H9 (cell line): ENCODE results near the gene SLA2. TPM values are rescaled to one million over a fixed set of nuclear protein-coding genes. Genes with fewer than 3 reads are reported as not detected.

Source experiments
- DNase-seq: peaks from one replicate; pipeline ENCODE4 v3.0.0-alpha.2; 2017
- H2AFZ ChIP-seq: one replicate; pipeline ENCODE4 v1.6.1; 2013; ENCODE audit warnings: mild to moderate bottlenecking, low read length, control low read depth, moderate library complexity
- H2AK5ac ChIP-seq: 2 replicates; pipeline ENCODE4 v1.6.1; 2013; ENCODE audit warnings: low read length, control low read depth, mixed read lengths; ENCODE audit not compliant: insufficient read length
- H2BK120ac ChIP-seq: one replicate; pipeline ENCODE4 v1.6.1; 2013; ENCODE audit warnings: low read depth, mild to moderate bottlenecking, low read length, control low read depth, inconsistent platforms; ENCODE audit not compliant: poor library complexity, severe bottlenecking
- H2BK12ac ChIP-seq: 2 replicates; pipeline ENCODE4 v1.6.1; 2013; ENCODE audit warnings: low read length, control low read depth, mixed read lengths, low read depth; ENCODE audit not compliant: insufficient read length
- H2BK15ac ChIP-seq: 2 replicates; pipeline ENCODE4 v1.6.1; 2013; ENCODE audit warnings: low read depth, low read length, control low read depth
- H2BK20ac ChIP-seq: one replicate; pipeline ENCODE4 v1.6.1; 2013; ENCODE audit warnings: low read depth, mild to moderate bottlenecking, low read length, control low read depth, inconsistent platforms; ENCODE audit not compliant: poor library complexity, severe bottlenecking
- H2BK5ac ChIP-seq: 2 replicates; pipeline ENCODE4 v1.6.1; 2013; ENCODE audit warnings: low read length, control low read depth, mixed read lengths; ENCODE audit not compliant: insufficient read length
- H3K14ac ChIP-seq: 2 replicates; pipeline ENCODE4 v1.6.1; 2013; ENCODE audit warnings: low read length, control low read depth; ENCODE audit not compliant: insufficient read depth
- H3K18ac ChIP-seq: 2 replicates; pipeline ENCODE4 v1.6.1; 2013; ENCODE audit warnings: low read depth, mild to moderate bottlenecking, mixed read lengths, low read length, control low read depth; ENCODE audit not compliant: insufficient read length
- H3K23ac ChIP-seq: 2 replicates; pipeline ENCODE4 v1.6.1; 2013; ENCODE audit warnings: low read length, control low read depth, mixed read lengths, low read depth; ENCODE audit not compliant: insufficient read length
- H3K23me2 ChIP-seq: 2 replicates; pipeline ENCODE4 v1.6.1; 2013; ENCODE audit warnings: low read depth, mild to moderate bottlenecking, mixed read lengths, low read length, control low read depth; ENCODE audit not compliant: insufficient read length, poor library complexity, severe bottlenecking
- H3K27ac ChIP-seq: 2 replicates; pipeline ENCODE4 v1.5.1; 2013; ENCODE audit warnings: low read length, control low read depth, mixed read lengths, low read depth; ENCODE audit not compliant: insufficient read length
- H3K27me3 ChIP-seq: 2 replicates; pipeline ENCODE4 v1.6.1; 2013; ENCODE audit warnings: low read length, control low read depth, inconsistent platforms; ENCODE audit not compliant: insufficient read depth
- H3K4ac ChIP-seq: 2 replicates; pipeline ENCODE4 v1.6.1; 2013; ENCODE audit warnings: low read depth, mild to moderate bottlenecking, control low read depth, inconsistent platforms, low read length, moderate library complexity
- H3K4me1 ChIP-seq: 2 replicates; pipeline ENCODE4 v1.6.1; 2013; ENCODE audit warnings: low read length, control low read depth, inconsistent platforms; ENCODE audit not compliant: insufficient read depth
- H3K4me2 ChIP-seq: 2 replicates; pipeline ENCODE4 v1.6.1; 2013; ENCODE audit warnings: low read length, control low read depth, mixed read lengths; ENCODE audit not compliant: insufficient read length, insufficient read depth
- H3K56ac ChIP-seq: 2 replicates; pipeline ENCODE4 v1.6.1; 2013; ENCODE audit warnings: low read depth, mild to moderate bottlenecking, mixed read lengths, low read length, control low read depth; ENCODE audit not compliant: insufficient read length
- H3K79me1 ChIP-seq: 2 replicates; pipeline ENCODE4 v1.6.1; 2013; ENCODE audit warnings: low read depth, mild to moderate bottlenecking, moderate library complexity, low read length, control low read depth, inconsistent platforms; ENCODE audit not compliant: insufficient read depth, poor library complexity, severe bottlenecking
- H3K79me2 ChIP-seq: 2 replicates; pipeline ENCODE4 v1.6.1; 2013; ENCODE audit warnings: low read length, control low read depth, inconsistent platforms; ENCODE audit not compliant: insufficient read depth
- H3K9ac ChIP-seq: 2 replicates; pipeline ENCODE4 v1.6.1; 2013; ENCODE audit warnings: low read length, control low read depth, mixed read lengths; ENCODE audit not compliant: insufficient read length; ENCODE audit errors: extremely low read depth
- H3K9me3 ChIP-seq: one replicate; pipeline ENCODE4 v1.6.1; 2013; ENCODE audit warnings: low read depth, low read length, inconsistent platforms; ENCODE audit not compliant: control insufficient read depth
- H3T11ph ChIP-seq: one replicate; pipeline ENCODE4 v1.6.1; 2013; ENCODE audit warnings: mild to moderate bottlenecking, low read length, control low read depth, inconsistent platforms
- H4K20me1 ChIP-seq: one replicate; pipeline ENCODE4 v1.6.1; 2013; ENCODE audit not compliant: control insufficient read depth, insufficient read length, insufficient read depth
- H4K5ac ChIP-seq: 2 replicates; pipeline ENCODE4 v1.6.1; 2013; ENCODE audit warnings: low read depth, mild to moderate bottlenecking, mixed read lengths, low read length, control low read depth; ENCODE audit not compliant: insufficient read length
- H4K8ac ChIP-seq: replicated peaks from 2 replicates; pipeline ENCODE4 v1.6.1; 2013; ENCODE audit warnings: low read length, control low read depth, mixed read lengths, low read depth; ENCODE audit not compliant: insufficient read length
- H4K91ac ChIP-seq: 2 replicates; pipeline ENCODE4 v1.6.1; 2013; ENCODE audit warnings: low read depth, mild to moderate bottlenecking, moderate library complexity, mixed read lengths, low read length, control low read depth; ENCODE audit not compliant: insufficient read length
- H3K27ac Mint-ChIP-seq, 3 experiments: 2 replicates in 2 of 3; 3 replicates in 1 of 3; pipeline ENCODE4 v1.8.0; 2020 to 2021; ENCODE audit warnings: mixed read lengths in 3 of 3, mild to moderate bottlenecking in 1 of 3, moderate library complexity in 1 of 3
- H3K27me3 Mint-ChIP-seq: 2 replicates; pipeline ENCODE4 v1.8.0; 2021; ENCODE audit warnings: low read depth, mild to moderate bottlenecking, moderate library complexity, mixed read lengths
- H3K36me3 Mint-ChIP-seq, 3 experiments: 2 replicates in 2 of 3; 3 replicates in 1 of 3; pipeline ENCODE4 v1.8.0; 2020 to 2021; ENCODE audit warnings: low read depth in 3 of 3, mixed read lengths in 3 of 3; ENCODE audit not compliant: insufficient read depth in 1 of 3
- H3K4me1 Mint-ChIP-seq, 2 experiments: 2 replicates each; pipeline ENCODE4 v1.8.0; 2020; ENCODE audit warnings: mixed read lengths in 2 of 2
- H3K4me3 Mint-ChIP-seq, 2 experiments: 2 replicates in 1 of 2; 3 replicates in 1 of 2; pipeline ENCODE4 v1.8.0; 2020 to 2021; ENCODE audit warnings: mild to moderate bottlenecking in 2 of 2, mixed read lengths in 2 of 2, moderate library complexity in 1 of 2
- H3K9me3 Mint-ChIP-seq, 2 experiments: 2 replicates in 1 of 2; 3 replicates in 1 of 2; pipeline ENCODE4 v1.8.0; 2020; ENCODE audit warnings: mild to moderate bottlenecking in 2 of 2, mixed read lengths in 2 of 2, moderate library complexity in 1 of 2
- CTCF ChIP-seq: fragments of 200-600 bp; sonication (generic); conservative IDR thresholded peaks from 3 replicates; pipeline ENCODE4 v1.8.0; 2021; ENCODE audit warnings: antibody characterized with exemption, mild to moderate bottlenecking
- WGBS: extraction: QIAGEN DNeasy Blood & Tissue Kit; methylation state at CpG from one replicate; pipeline ENCODE4 v1.1.7; 2013; ENCODE audit warnings: missing lambda C conversion rate, low lambda C conversion rate, mixed read lengths; ENCODE audit not compliant: insufficient read length; ENCODE audit errors: extremely low coverage; 5-methylcytosine and 5-hydroxymethylcytosine counted together
- total RNA-seq: library from RNA; stranded (reverse); gene quantifications from 2 replicates; pipeline ENCODE4 v1.2.1, GENCODE V29; 2021

Gene SLA2
- total RNA-seq, 1 experiment from 2014 or later, result 0.20 TPM

GRCh38 chr20:36573103-36573797 is 72.7 kb downstream of the SLA2 start, which contains the start of gene TGIF2:
Gene TGIF2, plus strand, starts transcription at chr20:36573597. Its CDS starts 5,178 bp downstream, at chr20:36578775.
- Histone ChIP-seq H4K91ac (peak within 1 kb of the TSS; percentile 18), H3K79me2 (peaks cover 10% of the 10 kb centered on the region; the same call in 1 of the 2 replicates), H3K14ac (peak within 1 kb of the TSS; percentile 93), H3K79me1 (no peaks in the 10 kb centered on the region), H2BK15ac (no peak within 1 kb of the TSS), H3K4me1 (peaks cover 8% of the 10 kb centered on the region), H3K4me2 (peak within 1 kb of the TSS; percentile 78), H3K27ac (peak within 1 kb of the TSS; percentile 10), H2BK20ac (no peak within 1 kb of the TSS), H4K8ac (no peak within 1 kb of the TSS), H2AK5ac (no peak within 1 kb of the TSS), H3K56ac (no peak within 1 kb of the TSS), H3K9ac (peak within 1 kb of the TSS; percentile 63), H3T11ph (no peak within 1 kb of the TSS), H4K5ac (no peak within 1 kb of the TSS), H3K9me3 (no peaks in the 10 kb centered on the region), H2AFZ (no peak within 1 kb of the TSS), H2BK12ac (peak within 1 kb of the TSS; percentile 85), H3K23me2 (peaks cover 30% of the 10 kb centered on the region), H3K4ac (no peak within 1 kb of the TSS; the same call in 1 of the 2 replicates), H3K18ac (peak within 1 kb of the TSS; percentile 65), H2BK120ac (no peak within 1 kb of the TSS), H4K20me1 (no peaks in the 10 kb centered on the region), H2BK5ac (peak within 1 kb of the TSS; percentile 80), H3K23ac (no peak within 1 kb of the TSS), H3K27me3 (no peaks in the 10 kb centered on the region)
- Mint-ChIP-seq H3K27me3 (no peaks in the 10 kb centered on the region), H3K4me1 (peaks cover 56% of the 10 kb centered on the region in 2 experiments), H3K27ac (peak within 1 kb of the TSS; percentile 98 to 99 (median 99)), H3K36me3 (peaks cover 1 to 10% (median 5%) of the 10 kb centered on the region in 3 experiments; a peak in 6 of 7 replicates), H3K4me3 (peak within 1 kb of the TSS; percentile 89 to 92), H3K9me3 (no peaks in the 10 kb centered on the region; a peak in 1 of 5 replicates)
- WGBS, result no CpG with 5 or more reads among the region's 80 CpGs
- DNase-seq, result peak; percentile 96
- TF ChIP-seq CTCF, result no peak
